NCI-H1092 (cell line): ENCODE data around the gene SMIM5.

ENCODE experiments used
- DNase-seq: peaks from one replicate; lab custom pipeline; 2025; lab: John Stamatoyannopoulos, UW

SMIM5 gene

DNA sequence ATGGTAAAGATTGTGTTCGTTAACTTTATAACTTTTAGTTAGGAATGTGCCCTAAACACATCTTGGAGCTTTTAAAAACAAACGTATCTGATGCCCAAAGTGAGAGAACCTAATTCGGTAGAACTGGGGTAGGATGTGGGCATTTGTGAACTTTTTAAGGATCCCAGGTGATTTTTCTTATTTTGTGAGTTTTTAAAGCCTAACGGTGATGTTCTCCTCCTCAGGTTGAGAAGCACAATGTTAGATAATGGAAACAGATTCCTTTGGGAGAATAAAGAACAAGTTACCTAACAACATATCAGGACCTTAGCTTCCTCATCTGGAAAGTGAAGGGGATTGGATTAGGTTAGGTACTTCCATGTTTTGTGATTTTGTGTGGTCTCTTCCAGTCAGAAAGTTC is 34.6 kb downstream of the SMIM5 start:
- no peak for DNase-seq

DNA sequence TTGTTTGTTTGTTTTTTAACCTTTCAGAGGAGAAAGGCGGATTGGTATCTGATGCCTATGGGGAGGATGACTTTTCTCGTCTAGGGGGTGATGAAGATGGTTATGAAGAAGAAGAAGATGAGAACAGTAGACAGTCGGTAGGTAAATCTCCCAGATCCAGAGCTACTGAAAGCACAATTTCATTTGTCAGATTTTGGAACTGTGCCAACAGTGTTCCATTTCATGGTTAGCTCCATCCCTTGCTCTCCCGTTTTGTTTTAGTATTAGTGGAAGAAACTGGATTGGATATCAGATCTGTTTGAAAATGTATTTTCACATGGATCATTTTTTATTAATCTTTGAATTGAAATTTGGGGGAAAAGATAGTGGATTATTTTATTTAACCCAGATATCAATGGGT is 35.3 kb downstream of the SMIM5 start:
- no peak for DNase-seq

DNA sequence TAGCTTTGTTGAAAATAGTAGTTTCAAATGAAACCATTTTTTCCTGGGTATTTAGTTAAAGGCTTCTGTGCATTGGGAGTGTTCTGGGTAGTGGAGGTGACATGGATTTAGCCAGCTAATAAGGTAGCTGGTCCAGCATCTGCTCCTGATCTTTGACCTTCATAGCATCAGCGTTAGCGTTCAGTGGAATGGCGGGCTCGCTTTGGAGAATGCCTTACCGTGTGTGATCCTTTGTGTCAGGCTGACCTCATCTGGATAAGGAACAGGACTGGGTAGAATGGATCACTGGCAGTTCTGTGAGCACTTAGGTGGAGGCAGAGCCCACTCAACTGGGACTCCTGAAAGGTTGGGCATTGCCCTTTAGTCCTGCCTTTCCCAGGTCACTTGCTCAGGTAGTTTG is 37.6 kb downstream of the SMIM5 start:
- no peak for DNase-seq

DNA sequence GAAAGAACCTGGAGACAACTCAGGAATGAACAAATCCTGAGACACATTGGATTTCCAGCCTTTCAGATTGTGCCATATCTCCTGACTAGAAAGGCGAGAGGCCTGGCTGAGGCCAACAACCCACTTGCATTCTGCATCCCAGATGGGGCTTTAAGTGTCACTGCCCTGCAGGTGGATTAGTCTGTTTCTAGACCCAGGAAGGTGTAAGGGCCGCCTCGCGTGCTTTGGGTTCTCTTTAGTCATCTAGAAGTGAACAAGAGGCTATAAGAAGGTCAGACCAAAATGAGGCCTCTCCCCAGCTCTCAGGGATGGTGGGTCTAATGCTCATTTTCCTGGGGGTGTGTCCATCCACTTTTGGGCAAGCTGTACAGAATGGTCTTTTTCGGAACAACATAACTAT is 38.8 kb downstream of the SMIM5 start:
- DNase-seq = no peak

DNA sequence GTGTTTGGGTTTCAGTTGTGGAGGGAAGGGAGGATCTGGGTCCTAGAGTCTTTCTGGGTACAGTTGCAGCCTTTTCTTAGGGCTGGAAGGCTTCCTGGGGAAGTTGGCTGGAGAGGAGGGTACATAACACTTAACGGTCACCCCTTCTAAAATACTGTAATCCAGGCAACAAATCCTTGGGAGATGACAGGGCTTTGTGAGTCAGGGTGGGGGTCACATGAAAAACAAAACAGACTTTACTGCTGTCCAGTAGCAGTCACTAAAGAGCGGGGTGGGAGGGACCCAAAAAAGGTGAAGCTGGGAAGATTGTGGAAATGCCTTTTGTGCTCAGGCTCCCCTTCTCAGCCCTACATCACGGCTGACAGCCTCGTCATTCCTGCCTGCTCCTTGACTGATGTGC is 40.3 kb downstream of the SMIM5 start:
- DNase-seq = no peak

DNA sequence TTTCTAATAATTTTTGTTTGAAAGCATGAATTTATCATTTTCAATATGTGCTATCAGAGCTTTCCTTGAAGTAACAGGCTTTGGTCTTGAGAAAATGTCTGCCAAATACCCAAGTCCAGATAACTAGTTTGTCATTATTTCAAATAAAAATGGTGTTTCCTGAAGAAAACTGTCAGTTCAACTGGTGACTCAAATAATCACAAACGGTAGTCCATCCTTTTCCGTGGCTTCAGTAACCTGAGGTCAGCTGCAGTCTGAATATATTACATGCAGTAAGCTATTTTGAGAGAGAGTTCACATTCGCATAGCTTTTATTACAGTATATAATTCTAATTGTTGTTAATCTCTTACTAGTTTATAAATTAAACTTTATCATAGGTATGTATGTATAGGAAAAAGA is 43.2 kb downstream of the SMIM5 start:
- DNase-seq = no peak

DNA sequence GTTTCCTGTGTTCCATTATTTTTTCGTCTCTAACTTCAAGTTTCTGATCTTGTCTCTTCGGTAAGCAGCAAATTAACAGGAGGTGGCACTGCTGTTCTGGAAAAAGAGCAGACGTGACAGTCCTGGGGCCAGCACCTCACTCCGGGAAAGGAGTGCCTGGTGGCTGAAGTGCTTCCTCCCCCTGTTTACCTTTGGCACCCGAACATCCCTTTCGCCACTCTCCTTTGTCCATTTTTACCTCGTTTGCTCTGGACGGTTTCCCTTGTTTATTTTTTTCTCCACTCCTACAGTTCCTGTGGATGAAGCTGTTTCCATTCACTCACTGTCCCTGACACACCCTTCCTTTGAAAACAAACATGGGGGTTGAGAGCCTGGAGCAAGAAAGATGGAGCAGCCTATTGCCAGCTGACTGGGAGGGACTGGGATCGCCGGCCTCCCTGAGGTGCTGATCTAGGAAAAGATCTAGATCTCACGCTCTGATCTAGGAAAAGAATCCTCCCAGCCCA is 46.5 kb downstream of the SMIM5 start:
- DNase-seq = no peak

DNA sequence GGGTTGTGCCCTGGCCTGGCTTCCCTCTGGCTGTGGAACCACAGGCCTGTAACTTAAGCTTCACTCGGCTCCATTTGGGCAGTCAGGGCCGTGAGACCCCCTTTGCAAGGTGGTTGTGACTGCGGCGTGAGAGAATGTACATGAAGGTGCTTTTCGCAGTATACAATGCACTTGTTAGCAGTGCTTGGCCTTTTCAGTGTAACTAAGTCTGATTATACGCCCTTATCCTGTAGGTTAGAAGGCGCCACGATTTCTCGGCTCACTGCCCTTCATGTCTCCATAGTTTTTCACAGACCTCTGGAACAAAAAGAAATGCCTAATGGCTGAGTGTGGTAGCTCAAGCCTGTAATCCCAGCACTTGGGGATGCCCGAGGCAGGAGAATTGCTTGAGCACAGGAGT is 47.2 kb downstream of the SMIM5 start:
- DNase-seq = no peak

DNA sequence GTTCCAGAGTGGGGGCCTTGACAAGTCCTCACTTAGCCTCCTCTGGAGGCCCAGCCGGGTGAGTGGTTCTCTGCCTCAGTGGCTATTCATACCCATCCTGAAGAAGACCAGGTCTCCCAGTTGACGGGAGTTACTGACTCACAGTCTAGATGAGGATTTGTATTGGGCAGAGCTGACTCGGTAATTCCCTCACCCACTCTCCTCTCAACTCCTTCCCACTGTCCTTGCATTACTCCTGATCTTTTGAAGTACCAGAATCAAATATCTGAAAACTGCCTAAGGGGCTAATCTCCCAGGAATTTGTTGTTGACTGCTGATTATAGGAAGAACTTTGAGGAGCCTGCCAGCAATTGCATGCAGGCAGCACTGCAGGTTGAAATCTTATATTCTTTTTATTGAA is 48.1 kb downstream of the SMIM5 start:
- DNase-seq = no peak

DNA sequence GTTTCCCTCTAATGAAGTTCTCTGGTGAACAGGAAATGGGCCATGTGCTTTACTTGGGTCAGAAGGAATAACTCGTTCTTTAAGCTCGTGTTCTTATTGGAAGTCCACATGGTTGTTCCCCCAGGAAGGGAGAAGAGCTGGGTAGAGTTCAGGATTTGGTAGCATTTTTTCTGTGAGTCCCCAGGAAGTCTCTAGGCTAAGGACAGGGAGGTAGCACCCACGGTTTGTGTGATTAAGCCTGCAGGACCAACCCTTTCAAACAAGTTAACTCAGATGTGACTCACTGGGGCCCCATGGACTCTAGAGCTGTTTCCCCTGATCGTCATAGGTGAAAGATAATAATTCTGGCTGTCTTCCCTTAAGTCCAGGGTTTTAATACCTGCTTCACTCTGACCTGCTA is 50.3 kb downstream of the SMIM5 start:
- DNase-seq = no peak

DNA sequence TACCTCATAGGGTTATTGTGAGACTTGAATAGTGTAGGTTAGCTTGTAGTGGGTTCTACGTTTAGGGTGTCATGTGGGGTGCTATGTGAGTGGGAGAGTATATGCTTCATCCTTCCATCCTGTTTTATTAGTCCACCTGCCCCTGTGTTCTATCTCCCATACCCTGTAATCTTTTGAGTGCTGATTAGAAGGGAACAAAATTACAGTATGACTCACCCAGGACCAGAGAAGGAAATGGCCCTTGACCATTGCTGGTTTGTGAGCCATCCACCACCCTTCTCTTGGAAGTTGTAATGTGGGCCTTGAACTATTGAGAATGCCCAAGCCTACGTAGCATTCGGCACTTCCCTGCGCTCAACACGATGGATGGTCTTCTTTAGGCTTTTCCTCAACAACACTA is 51.0 kb downstream of the SMIM5 start:
- no peak for DNase-seq

DNA sequence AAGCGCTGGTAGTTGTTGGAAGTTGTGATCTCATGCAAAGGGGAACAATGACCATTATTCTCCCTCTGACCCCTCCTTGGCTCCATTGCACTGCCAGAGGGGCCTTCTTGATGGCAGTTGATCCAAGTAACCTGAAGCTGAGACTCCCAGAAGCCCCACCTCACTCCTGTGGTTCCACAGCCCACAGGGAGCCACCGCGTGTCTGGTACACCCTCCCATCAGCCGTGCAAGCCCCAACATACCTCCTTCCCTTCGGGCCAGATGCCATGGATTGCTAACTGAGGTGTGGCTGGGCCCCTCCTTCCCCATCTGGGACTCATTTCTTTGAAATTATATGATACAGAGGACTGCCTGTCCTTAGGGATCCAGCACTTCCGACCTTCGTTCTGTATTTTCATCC is 51.7 kb downstream of the SMIM5 start:
- DNase-seq = no peak

DNA sequence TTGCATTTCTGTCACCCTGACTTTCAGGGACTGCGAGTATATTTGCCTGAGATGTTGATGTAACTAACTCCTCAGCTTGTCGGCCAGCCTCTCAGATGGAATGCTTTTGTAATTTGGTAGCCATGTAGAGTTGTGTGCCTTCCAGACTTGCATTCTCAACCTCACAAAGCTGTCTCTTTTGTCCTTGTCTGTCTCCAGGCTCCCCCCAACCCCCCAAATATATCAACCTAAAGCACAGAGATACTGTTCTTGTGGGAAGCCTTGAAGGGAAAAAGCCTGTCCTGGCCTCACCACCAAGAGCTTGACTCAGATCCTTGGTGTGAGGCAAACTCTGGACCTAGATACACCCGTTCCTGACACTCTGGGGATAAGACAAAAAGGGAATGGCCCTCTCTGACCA is 52.3 kb downstream of the SMIM5 start:
- DNase-seq = no peak

DNA sequence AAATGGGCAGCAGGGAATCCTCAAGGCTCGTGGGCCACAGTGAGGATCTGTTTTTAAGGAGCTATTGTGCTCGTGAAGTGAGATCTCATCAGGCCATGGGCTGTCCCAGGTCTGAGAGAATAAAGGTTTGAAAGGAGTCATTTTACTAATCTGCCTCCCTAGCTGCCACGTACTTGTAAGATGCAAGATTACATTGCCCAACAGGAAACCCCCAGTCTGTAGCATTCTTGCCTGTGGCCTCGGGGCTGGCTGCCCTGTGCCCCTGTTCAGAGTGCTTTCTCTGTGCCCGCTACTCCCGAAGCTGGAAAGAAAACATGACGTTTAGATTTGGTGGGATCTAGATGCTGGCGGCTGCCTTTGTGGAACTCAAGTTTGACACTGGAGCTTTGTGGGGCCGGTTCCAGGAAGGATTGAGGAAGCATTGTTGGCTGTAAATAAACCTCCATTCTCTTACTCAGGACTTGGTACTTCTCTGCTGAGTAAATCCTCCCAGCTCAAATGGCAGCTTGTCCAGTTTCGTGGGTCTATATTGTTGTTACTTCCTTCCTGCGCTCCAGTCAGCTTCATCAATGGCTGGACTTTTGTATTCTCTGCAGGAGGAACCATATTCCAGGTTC is 55.1 kb downstream of the SMIM5 start:
- DNase-seq = no peak

DNA sequence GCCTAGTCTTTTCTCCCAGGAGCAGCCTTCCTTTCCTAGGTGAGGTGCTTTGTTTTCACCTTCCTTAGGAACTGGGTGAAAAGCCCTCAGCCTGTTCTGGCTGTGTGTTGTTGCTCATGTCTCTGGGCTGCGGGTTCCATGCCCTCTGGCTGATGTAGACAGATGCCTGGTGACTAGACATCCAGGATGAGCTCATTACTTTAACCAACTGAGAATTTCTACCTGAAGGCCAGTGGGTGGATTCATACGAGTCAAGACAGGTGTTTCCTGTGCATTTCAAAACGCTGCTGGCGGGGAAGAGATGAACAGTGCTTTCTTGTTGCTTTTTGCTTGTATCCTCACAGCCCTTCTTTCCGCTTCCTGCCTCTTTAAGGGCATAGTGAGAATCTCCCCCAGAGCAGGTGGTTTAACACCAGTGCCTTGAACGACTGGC is 56.2 kb downstream of the SMIM5 start:
- DNase-seq = no peak
